HL-60/S4 (cell line): ENCODE results near the gene TP53TG5.

Experiments
- in situ Hi-C: fragments of 300-500 bp; cut with MboI; formaldehyde crosslinking; loops from 2 replicates; pipeline ENCODE4 v1.14.3; 2022; ENCODE audit warnings: low sequenced_read_pairs

Gene TP53TG5

GRCh38 chr20:45347936-45348778, 30.0 kb downstream of the TP53TG5 start, which contains the start of gene SDC4:
Gene SDC4 (minus strand): TSS chr20:45348424. CDS start chr20:45348384, 40 bp downstream.
- in situ Hi-C loops = no loop called here

GRCh38 chr20:45347297-45347935, 30.7 kb downstream of the TP53TG5 start:
- in situ Hi-C loops = no loop called here

- in situ Hi-C loops = no loop called here
These were observed 31.3 kb downstream of the TP53TG5 start for GRCh38 chr20:45346851-45347250.

GRCh38 chr20:45346291-45346718, 31.8 kb downstream of the TP53TG5 start:
- in situ Hi-C loops = no loop called here

GRCh38 chr20:45345104-45345936, 32.8 kb downstream of the TP53TG5 start:
- in situ Hi-C loops = no loop called here

- in situ Hi-C loops = no loop called here
These were observed 33.8 kb downstream of the TP53TG5 start for GRCh38 chr20:45344168-45344860.

- in situ Hi-C loops = no loop called here
These were observed 34.5 kb downstream of the TP53TG5 start for GRCh38 chr20:45343532-45344167.

- in situ Hi-C loops = no loop called here
These were observed 35.1 kb downstream of the TP53TG5 start for GRCh38 chr20:45342855-45343531.

GRCh38 chr20:45341939-45342854, 35.9 kb downstream of the TP53TG5 start:
- in situ Hi-C loops = no loop called here

GRCh38 chr20:45341579-45341938, 36.6 kb downstream of the TP53TG5 start:
- in situ Hi-C loops = no loop called here

- in situ Hi-C loops = no loop called here
These were observed 37.2 kb downstream of the TP53TG5 start for GRCh38 chr20:45340951-45341350.

GRCh38 chr20:45340236-45340847, 37.8 kb downstream of the TP53TG5 start:
- in situ Hi-C loops = no loop called here

- in situ Hi-C loops = no loop called here
These were observed 38.3 kb downstream of the TP53TG5 start for GRCh38 chr20:45339799-45340198.

- in situ Hi-C loops = no loop called here
These were observed 39.0 kb downstream of the TP53TG5 start for GRCh38 chr20:45339084-45339483.

- in situ Hi-C loops = no loop called here
These were observed 39.7 kb downstream of the TP53TG5 start for GRCh38 chr20:45338121-45339030.

- in situ Hi-C loops = no loop called here
These were observed 40.6 kb downstream of the TP53TG5 start for GRCh38 chr20:45337367-45338120.
